ENCODE results near the gene SLIT3.
"Not testable (repeated sequence)": the region's sequence is repeated elsewhere in the genome, so short reads cannot be mapped to it uniquely, and the experiment has no call there.

The SLIT3 gene

DNA sequence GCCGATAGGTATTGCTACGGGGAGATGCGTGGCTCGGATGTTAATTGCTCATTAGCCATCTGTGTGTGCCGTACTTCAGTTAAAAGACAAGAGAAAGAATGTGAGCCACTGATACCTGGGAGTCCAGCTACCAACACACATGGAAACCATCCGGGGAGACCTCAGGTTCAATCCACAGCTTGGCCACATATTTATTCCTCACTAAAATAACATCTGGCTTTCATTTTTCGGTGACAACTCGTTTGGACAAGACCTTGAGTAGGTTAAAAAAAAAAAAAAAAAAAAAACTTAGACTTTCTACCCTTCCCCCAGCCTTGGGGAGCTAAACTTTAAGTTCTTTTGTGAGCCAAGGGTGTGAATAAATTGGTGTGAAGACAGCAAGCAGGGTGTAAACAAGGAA lies 84.1 kb downstream of the SLIT3 start:
- no peak for DNase-seq

DNA sequence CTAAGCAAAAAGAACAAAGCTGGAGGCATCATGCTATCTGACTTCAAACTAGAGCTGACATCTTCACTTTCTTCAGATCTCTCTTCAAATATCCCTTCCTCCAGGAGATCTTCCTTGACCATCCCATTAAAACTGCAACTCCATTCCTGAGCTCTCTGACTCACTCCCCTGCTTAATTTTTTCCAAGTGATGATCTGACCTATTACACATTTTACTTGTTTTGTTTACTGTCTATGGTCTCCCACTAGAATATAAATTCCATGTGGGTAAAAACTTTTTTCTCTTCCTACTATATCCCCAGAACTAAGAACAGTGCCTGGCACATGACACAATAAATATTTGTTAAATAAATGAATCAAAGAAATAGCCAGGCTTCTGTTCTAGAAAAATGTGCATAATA lies 87.5 kb downstream of the SLIT3 start:
- no peak for DNase-seq

DNA sequence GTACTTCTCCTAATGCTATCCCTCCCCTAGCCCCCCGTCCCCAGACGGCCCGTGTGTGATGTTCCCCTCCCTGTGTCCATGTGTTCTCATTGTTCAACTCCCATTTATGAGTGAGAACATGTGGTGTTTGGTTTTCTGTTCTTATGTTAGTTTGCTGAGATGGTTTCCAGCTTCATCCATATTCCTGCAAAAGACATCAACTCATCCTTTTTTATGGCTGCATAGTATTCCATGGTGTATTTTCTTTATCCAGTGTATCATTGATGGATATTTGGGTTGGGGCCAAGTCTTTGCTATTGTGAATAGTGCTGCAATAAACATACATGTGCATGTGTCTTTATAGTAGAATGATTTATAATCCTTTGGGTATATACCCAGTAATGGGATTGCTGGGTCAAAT lies 89.2 kb downstream of the SLIT3 start:
- not testable (repeated sequence) for DNase-seq

DNA sequence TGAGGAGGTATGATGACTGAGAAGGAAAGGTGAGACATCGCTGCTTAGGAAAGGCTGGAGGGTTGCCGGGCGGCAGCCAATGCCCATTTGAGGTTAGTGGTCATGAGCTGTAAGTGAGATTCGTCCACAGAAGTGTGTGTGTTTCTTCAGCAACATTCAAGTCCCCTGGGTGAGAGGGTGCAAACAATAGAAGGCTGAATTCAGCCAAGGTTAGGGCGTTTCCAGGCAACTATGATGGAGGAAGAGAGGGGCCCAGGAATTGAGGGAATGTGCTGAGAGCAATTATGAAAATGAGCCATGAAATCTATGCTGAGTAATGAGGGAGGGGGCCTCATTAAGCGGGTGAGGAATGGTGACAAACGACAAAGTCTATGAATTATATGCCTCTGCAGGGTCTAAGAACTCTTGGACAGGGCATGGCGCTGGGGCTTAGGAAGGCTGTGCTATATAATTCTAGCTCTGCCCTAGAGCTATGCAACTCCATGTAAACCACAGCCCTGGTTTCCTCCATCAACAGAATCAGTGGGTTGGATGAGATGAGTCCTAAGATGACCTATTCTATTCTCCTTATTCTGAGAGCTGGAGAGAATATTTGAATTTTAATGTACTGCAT lies 96.0 kb downstream of the SLIT3 start:
- DNase-seq, result no peak

DNA sequence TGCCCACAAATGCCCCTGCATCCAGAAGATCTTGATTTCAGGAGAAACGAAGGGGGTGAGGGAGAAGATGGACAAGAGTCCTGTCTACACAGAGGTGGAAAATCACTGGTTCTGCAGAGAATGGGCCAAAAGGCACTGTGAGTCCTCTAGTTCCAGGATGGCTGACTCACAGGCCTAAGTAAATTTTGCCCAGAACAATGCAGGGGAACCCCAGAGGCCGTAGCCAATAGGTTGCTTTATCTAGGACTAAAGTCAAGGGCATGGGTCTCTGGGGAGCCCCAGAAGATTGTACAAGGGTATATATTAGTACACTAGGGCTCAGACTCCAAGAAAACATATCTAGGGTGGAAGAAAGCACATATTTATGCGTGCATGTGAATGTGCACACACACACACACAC lies 98.0 kb downstream of the SLIT3 start:
- no peak for DNase-seq

DNA sequence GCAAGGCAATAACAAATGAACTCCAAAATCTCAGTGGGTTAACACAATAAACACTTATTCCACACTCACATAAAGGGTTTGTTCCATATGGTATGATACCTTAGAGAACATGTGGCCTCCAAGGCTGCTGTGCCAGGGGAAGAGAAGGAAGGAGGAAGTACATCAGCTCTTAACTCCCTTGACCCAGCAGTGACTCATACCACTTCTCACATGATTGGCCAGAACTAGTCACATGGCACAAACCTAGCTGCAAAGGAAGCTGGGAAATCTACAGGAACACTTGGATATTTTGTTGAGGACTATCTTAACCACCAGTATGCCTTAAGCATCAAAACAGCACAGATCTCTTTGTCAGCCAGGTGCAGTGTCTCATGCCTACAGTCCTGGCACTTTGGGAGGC lies 99.3 kb downstream of the SLIT3 start:
- no peak for DNase-seq

DNA sequence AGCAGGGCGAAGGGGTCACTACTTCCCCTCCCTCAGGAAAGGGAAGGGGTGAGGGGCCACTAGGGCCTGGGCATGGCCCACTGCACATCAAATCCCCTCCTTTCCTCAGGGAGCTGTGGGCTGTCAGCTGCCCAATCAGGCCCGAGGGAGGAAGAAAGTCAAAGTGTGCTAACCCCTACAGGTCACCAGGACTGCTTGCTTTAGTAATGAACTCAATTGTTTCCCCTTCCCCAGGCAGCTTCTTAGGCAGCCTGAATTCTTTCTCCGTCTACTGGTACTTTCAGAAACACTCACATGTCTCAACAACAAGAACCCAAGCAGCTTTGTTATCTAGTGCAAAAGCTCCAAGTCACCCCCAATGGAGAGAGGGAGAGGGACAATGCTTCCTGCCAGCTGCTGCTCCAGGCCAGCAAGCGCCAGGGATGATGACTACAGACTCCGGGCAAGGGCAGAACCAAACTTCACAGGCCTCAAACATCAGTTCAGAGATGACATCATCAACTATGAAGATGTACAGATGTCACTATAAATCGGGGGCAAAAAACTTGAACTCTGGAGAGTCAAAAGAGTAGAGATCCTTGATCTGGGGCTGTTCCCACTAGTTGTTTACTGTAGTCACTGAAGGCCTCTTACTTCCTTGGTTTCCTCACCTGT lies 100.7 kb downstream of the SLIT3 start:
- DNase-seq, result no peak

DNA sequence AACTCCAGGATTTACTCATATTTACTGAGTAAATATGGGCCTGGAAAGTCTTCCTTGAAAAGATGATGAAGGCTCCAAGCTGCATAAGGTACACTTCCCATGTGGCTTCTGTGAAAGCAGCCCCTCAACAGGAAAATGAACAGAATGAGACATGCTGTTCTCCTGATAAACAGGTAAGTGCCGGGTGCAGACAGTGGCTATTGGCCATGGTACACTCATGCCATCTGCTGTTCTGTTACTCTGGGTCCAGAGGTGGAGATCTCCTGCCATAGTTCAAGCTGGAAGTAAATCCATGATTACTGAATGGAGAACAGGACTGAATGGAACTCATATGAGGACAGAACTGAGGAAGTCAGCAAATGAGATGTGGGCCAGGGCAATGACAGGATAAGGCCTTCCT lies 103.6 kb downstream of the SLIT3 start:
- no peak for DNase-seq

DNA sequence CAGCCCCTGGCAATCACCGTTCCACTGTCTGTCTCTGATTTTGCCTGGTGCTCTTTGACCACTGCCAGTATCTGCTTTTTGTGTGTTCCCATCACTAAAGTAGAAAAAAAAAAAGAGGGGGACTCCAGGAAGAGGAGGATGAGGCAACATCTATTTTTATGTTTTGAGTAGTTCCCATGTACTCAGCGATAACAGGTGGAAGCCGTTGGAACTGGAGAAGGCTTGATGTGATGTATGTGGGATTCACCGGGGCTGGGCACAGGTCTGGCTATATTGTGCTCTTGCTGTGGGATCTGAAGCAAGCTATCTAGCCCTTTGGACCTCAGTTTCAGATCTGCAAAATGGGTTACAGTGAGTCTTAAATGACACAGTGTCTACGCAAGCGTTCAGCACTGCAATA lies 104.9 kb downstream of the SLIT3 start:
- DNase-seq, result no peak

DNA sequence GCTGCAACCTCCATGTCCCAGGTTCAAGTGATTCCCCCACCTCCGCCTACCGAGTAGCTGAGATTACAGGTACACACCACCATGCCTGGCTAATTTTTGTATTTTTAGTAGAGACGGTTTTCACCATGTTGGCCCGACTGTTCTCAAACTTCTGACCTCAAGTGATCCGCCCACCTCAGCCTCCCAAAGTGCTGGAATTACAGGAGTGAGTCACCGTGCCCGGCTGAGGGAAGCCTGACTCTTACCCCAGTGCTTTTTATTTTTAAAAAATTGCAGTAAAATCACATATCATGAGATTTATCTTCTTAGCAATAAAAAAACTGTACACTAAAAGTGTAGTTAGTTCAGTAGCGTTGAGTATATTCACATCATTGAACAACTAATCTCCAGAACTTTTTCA lies 105.3 kb downstream of the SLIT3 start:
- no peak for DNase-seq

DNA sequence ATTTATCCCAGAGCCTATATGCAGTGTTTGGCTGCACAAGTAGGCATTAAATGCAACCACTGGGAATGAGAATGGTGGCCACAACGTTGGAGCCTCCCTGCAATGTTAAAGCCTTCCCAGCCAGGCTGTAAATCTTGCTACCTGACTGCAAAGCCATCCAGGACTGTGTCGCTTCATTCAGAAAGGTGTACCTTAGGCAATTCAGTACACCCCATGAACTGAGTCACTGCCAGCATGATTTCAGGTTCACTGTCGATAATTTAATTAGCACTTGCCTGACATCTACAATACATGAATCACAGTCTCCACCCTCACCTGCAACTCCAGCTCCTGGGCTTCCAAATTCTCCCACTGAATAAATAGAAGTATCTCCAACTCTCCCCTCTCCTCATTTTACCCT lies 108.4 kb downstream of the SLIT3 start:
- DNase-seq, result no peak

DNA sequence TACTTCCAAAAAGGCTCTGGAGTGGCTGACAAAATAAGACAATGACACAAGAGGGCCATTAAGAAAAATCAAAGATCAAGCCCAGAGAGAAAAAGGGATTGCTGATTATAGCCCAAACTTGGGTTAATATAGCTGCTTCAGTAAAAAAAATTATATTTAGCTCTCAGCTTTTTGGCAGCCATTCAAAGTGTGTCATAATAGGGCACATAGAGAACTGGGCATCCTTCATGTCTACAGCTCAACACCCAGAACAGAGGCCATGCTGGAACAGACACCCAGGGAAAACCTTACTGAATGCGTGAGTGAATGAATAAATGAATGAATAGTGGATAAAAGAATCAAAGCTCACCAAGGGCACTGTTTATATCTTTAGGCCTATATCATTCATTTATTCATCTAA lies 110.1 kb downstream of the SLIT3 start:
- DNase-seq, result no peak

DNA sequence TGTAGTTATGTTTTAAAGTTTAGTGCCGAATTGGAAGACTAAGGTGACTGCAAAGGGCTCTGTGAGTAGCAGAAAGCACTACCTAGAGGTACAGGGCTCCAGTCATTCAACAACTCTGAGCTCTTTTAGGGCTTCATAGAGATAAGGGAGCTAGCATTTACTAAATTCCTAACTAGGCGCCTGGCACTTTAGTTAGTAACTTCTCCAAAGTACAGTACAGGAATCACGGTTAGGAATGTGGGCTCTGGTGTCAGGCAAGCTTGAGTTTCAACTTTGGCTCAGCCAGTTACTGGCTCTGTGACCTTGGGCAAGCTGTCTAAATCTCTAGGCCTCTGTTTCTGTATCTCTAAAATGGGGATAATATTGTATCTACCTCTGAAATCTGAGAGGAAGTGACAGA lies 115.3 kb downstream of the SLIT3 start:
- no peak for DNase-seq

DNA sequence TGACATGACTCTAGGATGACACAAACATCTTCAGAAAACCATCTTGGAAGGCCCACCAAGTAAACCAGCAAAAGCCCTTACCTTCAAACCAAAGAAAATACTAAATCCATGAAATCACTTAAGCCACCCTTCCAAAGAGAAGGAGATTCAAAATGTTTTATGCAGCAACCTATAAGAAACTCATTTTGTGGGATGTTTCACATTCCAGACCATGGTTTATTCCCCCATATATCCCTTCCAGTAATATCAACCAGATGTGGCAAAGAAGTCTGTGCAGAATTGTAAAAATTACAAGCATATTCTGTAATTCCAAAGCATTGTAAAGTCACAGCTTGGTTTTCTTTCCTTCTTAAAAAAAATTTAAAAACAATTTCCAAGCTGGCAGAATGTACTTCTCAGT lies 117.4 kb downstream of the SLIT3 start:
- no peak for DNase-seq

DNA sequence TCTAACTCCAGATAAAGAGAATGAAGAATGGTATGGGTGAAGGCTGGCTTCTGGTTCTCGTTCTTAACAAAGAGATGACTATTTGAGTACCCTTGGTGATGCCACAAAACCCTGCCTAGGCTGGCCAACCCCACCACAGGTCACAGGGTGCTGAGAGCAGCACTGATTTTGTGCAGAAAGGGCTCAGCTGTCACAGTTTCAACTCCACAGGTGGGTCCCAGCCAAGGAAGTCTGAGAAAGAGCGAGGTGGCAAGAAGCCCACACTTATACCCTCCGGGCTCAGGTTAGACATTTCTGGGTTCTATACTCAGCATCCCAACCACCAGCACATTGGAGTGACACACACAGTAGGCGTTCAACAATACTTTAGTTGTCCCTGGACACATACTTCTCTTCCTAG lies 118.1 kb downstream of the SLIT3 start:
- DNase-seq, result no peak

DNA sequence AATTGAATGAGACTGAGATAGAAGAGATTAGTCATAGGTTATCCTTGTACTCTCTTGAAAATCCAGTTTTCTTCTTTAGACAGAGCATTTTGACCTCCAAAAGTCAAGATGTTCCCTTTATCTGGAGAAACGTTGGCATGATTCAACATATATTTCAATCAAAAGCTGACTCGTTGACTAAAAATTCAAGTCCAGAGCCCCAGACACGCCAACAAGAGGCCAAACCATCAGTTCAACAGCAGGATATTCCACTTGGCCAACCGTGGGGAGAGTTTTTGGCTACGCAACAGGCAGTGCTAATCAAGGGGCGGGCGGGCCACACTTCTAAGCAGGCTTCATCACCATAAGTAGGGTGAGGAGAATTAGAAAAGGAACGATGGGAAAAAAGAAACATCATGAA lies 119.1 kb downstream of the SLIT3 start:
- no peak for DNase-seq

DNA sequence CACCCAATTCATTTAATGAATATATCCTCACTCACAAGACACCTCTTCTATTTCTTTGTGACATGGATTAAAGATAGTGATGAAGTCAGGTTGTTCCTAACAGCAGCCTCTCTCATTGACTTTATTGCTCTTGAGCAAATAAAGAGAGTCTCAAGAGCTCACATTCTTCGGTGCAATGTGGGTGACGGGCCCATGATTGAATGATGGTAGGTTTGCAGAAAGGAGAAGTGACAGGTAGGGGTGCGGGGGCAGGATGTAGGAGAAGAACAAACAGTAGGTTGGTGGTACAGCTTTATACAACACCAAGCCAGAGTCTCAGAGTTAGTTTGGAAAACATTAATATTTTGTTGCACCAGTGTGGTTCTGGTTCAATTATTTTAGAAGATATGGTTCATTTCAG lies 122.2 kb downstream of the SLIT3 start:
- DNase-seq, result no peak

DNA sequence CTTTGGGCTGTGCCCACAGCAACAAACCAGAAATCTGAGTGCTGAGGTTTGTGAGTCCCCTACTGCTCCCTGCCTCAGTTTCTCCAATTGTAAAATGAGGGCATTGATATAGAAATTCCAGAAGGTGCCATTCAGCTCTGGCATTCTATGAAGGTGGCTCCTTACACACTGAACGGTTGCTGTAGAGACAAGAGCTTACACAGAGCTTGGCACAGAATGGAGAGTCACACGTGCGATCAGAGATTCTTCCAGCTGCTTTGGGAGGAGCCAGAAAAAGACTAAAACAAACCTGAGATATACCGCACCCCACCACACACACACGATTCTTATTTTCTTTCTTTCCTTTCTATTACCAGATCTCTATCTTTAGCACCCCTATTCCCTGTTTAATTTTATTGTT lies 122.7 kb downstream of the SLIT3 start:
- no peak for DNase-seq

DNA sequence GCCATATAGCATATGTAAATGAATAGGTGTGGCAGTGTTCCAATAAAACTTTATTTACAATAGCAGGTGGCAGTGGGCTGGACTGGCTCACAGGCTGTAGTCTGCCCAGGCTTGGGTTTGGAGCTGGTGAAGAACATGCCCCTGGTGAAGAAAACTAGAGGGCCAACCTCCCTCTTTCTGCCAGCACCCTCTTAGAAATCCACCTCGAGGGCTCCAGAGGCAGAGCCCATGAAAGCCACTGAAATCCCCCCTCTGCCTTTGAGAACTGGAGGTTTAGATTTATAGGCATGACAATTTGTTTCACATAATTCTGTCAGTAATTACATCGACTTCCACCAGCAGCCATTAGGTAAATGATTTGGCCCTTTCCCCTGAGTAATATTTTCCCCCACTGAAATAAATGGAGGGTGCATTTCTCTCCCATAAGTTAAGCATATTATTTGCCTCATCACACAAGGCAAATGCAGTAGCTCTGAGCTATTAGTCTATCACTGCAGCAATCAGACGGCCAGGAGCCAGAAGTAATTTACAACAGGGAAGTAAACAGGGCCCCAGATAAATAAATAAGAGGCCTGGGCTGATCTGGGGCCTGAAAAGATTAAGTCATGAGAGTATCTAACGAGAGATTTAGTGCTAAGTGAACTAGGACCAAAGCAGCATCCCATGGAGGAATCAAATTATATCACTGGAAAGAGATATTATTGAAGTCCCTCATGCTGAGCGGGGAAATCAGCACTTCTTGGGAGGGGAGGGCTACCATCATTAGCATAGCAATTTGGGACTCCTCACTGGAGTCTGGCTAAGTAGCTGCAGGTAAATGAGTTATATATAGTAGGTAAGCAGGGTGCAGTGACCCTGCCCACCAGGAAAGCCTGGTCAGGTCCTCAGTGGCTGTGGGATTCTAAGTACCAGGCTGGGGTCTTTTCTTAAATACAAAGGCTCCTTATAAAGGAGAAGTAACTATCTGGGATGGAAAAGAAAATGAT lies 123.9 kb downstream of the SLIT3 start:
- no peak for DNase-seq

DNA sequence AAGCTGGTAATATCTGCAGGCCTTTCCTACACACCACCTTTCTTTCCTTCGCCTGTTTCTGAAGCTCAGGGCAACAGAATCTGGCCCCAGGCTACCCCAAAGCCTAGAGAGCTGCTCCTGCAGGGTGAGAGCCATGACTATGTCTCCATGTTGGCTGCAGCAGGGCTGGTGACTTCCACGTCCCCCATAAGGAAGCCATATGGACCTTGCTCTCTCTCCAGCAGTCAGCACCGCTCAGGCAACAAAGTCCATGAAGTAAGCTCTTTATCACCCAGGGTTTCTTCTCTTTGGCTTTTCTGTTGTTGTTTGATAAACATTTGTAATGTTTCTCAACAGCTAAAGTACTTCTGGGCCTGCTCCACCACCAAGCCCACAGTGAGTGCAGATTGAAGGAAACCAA lies 125.2 kb downstream of the SLIT3 start:
- DNase-seq, result no peak

DNA sequence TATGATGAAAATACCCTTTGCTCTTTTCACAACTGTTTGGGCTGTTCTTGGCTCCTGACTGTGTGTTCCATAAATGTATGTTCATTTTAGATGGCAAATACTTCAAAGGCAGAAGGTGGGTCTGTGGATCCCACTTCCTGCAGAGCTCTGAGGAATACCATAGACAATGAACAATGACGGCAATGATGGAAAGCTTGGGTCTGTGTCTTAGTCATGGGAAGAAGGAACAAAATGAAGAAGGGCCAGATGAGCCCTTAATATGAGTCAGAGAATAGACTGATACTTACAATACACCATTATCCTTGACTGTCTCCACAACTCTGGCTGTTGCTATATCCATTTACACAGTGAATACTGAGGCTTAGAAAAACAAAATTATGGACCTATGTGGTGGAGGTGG lies 126.0 kb downstream of the SLIT3 start:
- no peak for DNase-seq

DNA sequence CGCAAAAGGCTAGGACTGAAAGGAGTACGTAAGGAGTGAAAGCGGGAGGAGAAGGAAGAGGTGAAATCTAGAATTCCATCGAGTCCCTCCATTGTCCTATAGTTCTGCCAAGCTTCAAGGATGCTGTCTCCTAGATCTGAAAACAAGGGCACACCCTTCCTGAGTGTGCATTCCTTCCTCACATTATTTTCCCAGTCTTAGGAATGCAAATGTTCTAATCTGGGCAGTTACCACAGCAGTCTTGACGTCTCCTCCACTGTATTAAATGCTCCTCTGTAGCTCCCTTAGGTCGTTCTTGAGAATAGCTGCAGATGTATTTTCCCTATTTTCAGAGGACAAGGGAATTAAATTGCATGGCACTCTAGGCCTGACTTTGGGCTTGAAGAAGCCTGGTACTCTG lies 127.6 kb downstream of the SLIT3 start:
- no peak for DNase-seq

DNA sequence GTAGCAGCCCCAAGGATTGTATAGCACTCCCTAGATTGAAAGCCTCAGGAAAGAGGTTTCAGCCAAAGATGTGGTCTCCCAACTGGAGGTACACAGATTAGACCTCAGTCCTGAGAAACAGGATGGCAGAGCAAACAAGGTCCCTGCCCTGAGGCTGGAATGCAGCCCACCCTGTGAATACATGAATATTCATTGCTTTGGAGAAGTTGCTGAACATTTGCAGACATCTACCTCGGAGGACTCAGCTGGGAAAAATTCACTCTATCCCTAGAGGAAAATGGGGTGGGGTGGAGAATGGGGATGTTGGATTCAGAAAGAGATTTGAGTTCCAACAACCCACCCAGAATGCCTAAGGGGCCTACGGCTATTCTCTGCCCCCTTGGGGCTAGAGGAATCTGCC lies 129.4 kb downstream of the SLIT3 start:
- no peak for DNase-seq

DNA sequence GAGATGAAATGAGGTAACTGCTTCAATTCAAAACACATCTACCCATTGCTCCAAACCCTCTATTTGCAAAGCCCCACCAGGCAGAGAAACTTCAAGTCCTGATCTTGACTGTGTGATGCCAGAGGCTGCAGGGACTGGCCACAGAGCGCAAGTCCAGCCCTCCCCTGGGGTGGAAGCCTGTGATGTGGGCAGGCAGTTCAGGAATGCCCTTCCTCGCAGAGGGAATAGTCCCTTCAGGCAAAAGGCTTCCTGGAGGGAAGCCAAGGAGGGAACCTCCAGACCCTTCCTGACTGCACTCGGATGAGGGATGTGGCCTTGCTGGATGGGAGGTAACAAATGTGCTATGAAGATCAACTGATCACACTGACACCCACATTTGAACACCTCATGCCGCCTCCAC lies 131.2 kb downstream of the SLIT3 start:
- DNase-seq, result no peak
